CD4-positive, alpha-beta T cell treated with Interleukin-6 for 4 hours (primary cell): ENCODE results near the gene LDHB.
"Not testable (repeated sequence)": the region's sequence is repeated elsewhere in the genome, so short reads cannot be mapped to it uniquely, and the experiment has no call there.

ENCODE experiments used
- DNase-seq: peaks from one replicate; pipeline ENCODE4 v3.0.0-alpha.2; 2020; ENCODE audit warnings: mixed read lengths

The LDHB gene

DNA sequence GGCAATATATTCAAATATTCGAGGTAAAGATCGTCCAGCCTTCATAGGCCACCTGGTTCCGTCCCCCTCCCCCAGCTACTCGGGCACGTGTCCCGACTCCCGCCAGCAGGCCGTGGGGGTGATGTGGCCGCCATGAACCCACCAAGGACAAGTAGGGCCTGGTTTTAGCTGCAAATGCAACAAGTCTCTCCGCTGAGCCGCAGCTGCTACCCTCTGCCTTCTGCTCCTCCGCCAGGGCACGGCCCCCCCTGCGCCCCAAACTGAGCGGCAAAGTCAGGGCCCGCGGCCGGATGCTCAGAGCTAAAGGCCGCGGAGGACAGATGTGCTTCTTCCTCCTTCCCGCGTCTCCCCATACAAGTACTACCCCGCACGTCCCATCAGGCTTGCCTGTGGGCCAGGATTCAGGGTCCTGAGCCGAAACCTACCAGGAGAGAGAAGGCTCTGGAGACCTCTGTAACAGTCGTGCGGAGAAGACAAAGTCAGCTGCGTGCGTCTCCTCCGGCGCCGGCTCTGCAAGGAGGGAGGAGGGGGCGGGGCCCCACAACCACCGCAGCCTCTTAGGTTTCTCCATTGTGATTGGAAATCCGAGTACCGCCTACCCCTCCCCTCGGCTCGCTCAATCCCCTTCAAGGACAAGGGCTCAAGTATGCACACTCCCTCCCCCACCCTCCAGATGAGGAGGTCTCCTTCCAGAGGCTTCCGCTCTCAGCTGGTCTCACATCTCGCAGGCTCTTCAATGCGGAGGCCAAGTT is at the start of gene LDHB:
TSS of gene LDHB (minus strand) at position 517 of the 752 bp plus-strand sequence. CDS start 3,171 bp downstream, outside the sequence.
- peak; percentile 97 for DNase-seq

DNA sequence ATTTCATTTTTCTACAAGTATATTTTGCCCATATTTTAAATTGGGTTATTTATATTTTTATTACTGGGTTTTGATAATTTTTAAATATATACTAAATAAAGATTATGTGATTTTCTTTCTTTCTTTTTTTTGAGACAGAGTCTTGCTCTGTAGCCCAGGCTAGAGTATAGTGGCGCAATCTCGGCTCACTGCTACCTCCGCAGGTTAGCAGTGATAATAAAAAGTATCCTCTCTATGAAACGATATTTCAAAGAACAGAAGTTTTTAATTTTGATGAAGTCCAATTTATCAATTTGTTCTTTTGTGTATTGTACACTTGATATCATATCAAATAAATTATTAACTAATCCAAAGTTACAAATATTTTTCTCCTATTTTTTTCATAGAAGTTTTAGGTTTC is 47.2 kb upstream of the LDHB start:
- DNase-seq, result no peak

DNA sequence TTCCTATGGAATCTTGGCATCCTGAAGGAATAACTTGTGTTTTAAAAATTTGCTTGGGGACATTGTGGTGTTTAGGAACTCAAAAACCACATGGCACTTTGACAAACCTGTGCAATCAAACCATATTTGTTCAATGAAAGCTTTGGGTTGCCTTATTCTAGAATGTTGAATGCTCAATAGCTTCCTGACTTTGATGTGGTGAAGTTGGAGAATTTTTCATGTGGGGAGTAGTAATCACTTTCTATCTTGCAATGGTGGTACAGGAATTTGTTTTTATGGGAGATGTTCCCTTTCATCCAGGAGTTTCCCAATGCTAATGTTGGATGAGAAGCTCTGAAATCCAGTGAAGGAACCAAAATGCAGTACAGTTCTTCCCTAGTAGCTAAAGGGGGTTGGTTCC is 42.2 kb upstream of the LDHB start:
- no peak for DNase-seq

DNA sequence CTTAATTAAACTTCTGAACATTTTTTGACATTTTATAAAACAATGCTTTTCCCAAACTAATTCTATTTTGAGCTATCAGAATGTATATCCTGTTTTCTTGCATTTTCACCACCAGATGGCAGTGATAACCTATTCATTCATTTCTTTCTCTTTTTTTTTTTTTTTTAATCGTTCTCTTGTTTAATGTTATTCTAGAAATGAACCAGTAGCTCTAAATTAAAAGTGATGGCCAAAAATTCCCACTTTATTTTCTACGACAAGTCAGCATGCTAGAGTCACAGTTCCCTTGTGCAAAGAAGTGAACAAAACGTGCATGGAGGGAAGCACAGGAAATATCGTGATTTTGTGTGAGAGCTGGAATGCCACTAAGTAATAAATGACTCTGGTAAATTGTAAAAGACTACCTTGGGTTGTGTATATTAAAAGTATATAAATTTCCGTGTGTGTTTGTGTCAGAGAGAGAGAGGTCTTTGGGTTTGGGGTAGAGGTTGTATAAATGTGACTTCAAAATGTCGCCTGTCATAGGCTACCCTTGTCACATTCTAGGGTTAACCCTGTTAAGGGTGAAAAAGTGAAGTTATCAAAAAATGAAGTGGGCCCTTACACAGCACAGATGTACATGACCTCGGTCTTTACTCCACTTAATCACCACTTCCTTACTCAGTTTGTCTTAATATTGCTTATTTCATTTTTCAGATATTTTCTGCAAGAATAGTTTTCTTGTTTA is 40.4 kb upstream of the LDHB start:
- DNase-seq, result no peak

DNA sequence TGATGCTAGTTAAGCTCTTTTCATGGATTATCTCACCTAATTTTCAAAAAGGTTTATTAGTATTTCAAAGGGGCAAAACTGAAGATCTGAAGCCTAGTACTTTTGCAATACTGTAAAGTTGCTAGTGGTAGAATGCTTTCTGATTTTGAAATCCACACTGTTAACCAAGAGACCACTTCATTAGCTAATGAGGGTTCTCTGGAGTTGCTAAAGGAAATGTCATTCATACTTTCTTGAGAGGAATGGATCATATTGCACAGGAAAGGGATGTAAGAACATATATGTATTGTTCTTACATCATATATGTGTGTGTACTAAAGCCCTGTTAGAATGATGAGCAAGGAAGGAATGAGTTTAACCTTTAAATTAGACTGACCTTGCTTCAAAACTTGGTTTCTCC is 39.0 kb upstream of the LDHB start:
- DNase-seq, result no peak

DNA sequence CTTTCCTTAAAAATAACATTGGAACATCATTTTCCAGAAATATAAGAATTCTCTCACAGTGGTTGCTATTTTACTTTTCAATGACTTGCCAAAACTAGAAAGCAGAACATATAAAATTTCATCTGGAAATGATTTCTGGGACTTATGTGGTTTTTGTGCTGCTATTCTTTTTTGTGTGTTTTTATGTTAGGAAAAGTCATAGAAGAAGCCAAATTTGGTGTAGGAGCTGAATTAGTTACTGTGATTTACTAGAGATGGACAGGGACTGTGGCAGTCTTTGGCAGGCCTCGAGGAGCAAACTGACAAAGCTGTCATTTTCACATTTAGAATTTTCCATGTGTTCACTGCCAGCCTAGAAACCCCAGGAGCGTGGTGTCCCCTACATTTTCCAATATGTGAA is 38.3 kb upstream of the LDHB start:
- DNase-seq, result no peak

DNA sequence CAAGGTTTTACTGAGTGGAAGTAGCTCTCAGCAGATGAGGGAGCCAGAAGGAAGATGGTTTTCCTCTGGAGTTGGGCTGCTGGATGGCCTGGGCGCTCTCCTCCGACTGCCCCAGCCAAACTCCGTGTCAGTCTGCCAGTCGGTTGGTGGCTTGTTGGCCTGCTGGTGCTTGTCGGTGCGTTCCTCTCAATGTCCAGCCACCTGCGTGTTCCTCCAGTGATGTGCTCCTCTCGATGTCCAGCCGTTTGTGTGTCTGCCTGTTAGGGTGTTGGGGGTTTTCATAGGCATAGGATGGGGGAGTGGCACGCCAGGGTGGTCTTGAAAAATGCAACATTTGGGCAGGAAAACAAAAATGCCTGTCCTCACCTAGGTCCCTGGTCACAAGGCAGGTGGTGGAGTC is 37.0 kb upstream of the LDHB start:
- DNase-seq, result no peak

DNA sequence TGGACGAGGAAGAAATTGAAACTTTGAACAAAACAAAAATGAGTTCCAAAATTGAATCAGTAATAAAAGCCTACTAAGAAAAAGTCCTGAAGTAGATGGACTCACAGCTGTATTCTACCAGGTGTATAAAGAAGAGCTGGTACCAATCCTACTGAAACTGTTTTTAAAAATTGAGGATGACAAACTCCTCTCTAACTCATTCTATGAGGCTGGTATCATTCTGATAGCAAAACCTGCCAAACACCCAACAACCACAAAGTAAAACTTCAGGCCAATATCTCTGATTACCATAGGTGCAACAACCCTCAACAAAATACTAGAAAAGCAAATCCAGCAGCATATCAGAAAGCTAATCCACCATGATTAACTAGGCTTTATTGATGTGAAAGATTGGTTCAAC is 33.9 kb upstream of the LDHB start:
- no peak for DNase-seq

DNA sequence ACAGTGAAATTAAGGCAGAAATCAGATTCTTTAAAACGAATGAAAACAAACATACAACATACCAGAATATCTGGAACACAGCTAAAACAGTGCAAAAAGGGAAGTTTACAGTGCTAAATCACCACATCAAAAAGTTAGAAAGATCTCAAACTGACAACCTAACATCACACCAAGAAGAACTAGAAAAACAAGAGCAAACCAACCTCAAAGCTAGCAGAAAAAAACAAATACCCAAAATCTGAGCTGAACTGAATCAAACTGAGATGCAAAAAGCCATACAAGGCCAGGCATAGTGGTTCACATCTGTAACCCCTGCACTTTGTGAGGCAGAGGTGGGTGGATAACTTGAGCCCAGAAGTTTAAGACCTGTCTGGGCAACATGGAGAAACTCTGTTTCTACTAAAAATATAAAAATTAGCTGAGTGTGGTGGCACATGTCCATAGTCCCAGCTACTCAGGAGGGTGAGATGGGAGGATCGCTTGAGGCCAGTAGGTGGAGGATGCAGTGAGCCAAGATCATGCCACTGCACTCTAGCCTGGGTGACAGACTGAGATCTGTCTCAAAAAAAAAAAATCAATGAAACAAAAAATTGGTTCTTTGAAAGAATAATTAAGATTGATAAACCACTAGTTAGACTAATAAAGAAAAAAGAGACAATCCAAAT is 33.2 kb upstream of the LDHB start:
- no peak for DNase-seq

DNA sequence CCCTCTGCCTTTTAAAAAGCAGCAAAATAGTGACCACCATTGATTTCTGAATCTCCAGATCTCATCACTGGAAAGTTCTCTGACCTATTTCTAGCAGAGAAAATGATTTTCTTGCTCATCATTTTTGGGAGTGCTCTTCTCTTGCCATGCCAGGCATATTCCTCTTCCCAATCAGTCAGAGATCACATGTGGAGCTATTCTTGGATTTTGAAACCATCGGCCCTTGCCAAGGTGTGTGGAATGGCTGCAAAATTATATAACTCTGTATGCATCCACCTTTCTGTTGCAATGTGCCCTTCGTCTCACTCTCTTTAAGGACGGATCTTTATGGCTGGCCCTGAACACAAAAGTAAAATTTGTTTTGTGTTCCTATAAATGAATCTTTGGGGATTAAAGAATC is 25.5 kb upstream of the LDHB start:
- no peak for DNase-seq

DNA sequence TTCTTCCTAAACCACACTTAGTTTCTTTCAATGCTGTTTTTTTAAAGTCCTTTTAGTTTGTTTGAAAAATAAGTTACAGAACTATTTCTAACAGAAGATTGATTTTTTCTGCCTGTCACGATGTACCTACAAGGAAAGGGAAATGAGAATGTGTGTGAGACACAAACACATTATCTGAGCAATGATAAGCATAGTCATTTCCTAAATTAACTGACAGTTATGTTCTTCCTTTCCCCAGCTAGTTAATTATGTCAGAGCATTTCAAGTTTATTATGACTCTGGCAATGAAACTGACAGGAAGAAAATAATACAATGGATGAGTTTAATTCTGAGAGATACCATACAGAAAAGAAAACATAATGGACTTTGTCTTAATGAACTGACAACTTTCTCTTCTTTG is 21.3 kb upstream of the LDHB start:
- DNase-seq, result no peak

DNA sequence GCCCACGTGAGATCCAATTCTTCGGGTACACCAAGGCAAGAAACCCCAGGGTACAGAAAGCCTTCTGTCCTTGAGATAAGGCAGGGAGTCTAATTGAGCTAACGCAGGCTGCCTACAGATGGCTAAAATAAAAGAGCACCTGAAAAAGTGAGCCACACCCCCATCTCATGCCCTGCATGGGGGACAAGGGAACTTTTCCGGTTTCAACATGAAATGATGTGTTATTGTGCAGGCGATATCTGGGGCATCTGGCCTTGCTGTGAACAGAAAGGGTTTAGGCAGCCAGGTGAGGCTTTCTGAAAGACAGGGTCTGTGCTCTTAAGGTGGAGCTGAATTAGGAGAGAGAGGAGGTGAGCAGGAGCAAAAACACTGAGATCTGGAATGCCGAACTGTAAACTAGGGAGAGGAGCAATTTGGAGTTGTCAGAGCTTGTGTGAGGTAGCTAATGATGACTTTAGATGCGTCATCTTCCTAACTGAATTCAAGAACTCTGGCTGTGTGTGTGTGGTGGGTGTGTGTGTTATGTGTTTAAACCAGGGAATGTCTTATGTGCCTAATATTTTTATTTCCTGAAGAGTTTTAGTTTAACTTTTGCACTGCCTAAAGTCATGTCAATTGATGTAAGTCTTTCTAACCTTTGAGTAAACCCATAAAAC is 20.1 kb upstream of the LDHB start:
- DNase-seq, result peak; percentile 56

DNA sequence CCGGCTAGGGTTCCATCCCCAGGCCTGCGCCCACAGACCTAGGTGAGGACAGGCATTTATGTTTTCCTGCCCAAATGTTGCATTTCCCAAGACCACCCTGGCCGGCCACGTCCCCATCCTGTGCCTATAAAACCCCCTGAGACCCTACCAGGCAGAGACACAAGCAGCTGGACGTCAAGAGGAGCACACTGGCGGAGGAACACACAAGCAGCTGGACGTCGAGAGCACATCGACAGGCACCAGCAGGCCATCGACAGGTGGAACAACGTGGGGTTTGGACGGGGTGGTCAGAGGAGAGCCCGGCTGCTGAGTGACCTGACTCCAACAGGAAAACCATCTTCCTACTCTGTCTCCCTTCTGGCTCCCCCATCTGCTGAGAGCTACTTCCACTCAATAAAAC is 19.6 kb upstream of the LDHB start:
- peak; percentile 6 for DNase-seq

DNA sequence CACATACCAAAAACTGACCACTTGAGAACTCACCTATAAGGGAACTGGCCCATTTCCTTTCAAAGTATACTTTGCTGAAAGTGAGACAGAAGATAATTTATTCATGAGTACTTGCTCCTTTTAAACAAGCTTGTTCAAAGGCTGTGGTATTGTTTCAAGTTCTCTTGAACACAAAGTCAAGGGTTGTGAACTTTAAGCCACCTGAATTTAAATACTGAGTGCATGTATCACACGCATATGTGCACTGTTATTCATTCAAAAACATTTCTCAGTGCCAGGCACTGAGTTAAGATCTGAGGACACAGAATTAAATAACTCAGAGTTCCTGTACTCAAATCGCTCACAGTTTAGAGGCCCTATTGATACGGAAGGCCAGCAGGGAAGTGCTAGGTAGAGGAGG is 19.1 kb upstream of the LDHB start:
- no peak for DNase-seq

DNA sequence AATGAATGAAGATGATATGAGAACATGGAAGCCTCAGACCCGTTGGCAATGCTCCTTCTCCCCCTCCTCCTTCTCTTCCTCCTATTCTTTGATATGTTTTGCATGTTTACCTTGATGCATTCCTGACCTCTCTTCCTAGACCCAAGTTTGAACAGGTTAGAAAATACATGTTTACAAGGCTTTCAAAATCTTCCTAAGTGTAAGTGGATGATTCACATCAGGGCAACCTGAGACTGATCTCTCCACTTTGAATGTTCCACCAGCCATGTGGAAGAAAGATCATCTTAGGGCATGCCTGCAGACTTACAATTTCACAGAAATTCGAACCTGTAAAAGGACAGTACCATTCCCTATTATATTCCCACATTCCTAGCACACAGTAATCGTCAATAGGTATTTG is 18.0 kb upstream of the LDHB start:
- no peak for DNase-seq

DNA sequence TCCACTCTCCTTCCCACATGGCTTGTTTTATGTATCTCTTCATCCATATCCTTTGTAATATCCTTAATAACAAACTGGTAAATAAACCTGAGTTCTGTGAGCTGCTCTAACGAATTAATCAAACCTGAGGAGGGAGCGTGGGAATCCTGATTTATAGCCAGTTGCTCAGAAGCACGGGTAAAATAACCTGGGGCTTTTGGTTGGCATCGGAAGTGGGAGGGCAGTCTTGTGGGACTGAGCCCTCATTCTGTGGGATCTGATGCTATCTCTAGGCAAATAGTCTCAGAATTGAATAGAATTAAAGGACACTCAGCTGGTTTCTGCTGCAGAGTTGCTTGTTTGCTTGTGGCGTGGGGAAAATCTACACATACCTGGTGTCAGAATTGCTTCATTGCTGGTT is 17.5 kb upstream of the LDHB start:
- no peak for DNase-seq

DNA sequence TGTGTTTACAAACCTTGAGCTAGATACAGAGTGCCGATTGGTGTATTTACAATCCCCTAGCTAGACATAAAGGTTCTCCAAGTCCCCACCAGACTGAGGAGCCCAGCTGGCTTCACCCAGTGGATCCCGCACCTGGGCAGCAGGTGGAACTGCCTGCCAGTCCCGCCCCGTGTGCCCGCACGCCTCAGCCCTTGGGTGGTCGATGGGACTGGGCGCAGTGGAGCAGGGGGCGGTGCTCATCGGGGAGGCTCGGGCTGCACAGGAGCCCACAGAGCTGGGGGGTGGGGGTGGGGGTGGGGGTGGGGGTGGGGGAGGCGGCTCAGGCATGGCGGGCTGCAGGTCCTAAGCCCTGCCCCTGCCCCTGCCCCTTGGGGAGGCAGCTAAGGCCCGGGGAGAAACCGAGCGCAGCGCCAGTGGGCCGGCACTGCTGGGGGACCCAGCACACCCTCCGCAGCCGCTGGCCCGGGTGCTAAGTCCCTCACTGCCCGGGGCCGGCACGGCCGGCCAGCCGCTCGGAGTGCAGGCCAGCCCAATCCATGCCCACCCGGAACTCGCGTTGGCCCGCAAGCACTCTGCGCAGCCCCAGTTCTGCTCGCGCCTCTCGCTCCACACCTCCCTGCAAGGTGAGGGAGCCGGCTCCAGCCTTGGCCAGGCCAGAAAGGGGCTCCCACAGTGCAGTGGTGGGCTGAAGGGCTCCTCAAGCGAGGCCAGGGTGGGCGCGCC is 16.3 kb upstream of the LDHB start:
- DNase-seq, result not testable (repeated sequence)

DNA sequence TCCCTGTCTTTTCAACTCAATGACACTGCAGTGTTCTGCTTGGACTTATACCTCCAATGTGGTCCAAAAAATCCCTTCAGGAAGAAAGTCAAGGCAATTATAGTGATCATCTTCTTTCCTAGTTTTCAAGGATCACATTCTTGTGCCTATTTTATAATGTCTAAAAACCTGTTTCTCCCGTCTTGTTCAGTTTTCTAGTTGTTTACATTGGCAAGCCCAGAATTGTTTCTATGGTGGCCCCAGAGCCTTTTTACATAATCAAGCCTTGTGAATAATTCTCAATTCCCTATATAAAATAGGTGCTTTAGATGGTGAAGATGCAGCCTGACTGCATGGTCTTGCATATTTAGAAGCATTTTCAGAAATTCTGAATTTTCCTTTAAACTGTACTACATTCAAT is 14.5 kb upstream of the LDHB start:
- no peak for DNase-seq

DNA sequence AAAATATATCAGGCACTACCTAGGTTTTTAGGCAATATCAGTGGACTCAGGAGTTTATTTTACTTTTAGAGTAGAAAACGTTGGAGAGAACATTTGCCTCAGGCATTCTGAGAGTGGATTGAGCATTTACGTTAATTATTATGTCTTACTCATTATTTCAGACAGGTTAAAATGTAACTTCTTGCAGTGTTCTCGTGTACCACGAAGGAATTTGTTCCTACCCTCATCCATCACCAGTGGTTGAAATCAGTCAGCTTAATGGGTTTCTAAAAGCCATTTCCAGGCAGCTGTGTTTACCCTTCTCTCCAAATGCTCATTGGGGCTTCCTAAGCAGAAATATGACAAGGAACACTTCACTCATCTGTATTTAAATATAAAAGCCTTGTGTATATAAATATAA is 9.1 kb upstream of the LDHB start:
- DNase-seq, result no peak

DNA sequence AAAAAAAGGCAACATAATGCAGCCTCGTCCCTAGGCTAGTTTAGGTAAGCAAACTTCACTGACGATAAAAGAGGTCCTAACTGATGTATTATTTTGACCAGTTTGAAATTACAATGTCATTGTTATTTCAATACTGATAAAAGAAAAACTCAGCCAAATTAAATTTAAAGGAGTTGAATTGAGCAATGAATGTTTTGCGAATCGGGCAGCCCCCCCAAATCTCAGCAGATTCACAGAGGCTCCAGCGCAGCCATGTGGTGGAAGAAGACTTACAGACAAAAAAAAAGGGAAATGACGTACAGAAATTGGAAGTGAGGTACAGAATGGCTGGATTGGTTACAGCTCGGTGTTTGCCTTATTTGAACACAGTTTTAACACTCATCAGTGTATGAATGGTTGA is 8.2 kb upstream of the LDHB start:
- DNase-seq, result no peak

DNA sequence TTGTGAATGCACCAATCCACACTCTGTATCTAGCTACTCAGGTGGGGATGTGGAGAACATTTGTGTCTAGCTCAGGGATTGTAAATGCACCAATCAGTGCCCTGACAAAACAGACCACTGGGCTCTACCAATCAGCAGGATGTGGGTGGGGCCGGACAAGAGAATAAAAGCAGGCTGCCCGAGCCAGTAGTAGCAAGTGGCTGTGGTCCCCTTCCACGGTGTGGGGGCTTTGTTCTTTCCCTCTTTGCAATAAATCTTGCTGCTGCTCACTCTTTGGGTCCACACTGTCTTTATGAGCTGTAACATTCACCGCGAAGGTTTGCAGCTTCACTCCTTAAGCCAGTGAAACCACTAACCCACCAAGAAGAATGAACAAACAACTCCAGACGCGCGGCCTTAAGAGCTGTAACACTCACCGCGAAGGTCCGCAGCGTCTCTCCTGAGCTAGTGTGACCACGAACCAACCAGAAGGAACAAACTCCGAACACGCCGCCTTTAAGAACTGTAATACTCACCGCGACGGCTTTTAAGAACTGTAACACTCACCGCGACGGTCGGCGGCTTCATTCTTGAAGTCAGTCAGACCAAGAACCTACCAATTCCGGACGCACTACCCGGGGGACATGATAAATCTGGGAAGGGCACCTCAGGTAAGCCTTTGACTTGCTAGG is 4.6 kb upstream of the LDHB start:
- DNase-seq, result no peak

DNA sequence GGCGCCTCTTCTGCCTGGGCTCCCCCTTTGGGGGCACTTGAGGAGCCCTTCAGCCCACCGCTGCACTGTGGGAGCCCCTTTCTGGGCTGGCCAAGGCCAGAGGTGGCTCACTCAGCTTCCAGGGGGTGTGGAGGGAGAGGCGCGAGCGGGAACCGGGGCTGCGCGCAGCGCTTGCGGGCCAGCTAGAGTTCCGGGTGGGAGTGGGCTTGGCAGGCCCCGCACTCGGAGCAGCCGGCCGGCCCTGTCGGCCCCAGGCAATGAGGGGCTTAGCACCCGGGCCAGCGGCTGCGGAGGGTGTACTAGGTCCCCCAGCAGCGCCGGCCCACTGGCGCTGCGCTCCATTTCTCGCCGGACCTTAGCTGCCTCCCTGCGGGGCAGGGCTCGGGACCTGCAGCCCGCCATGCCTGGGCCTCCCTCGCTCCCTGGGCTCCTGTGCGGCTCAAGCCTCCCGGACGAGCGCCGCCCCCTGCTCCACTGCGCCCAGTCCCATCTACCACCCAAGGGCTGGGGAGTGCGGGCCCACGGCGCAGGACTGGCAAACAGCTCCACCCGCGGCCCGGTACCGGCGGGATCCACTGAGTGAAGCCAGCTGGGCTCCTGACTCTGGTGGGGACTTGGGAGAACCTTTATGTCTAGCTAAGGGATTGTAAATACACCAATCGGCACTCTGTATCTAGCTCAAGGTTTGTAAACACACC is 3.9 kb upstream of the LDHB start:
- not testable (repeated sequence) for DNase-seq
